Cardiac muscle cell (in vitro differentiated cells and primary cell): ENCODE measurements around the gene SENP8. TPM values are rescaled to one million over a fixed set of nuclear protein-coding genes. Genes with fewer than 3 reads are reported as not detected.

Experiments used
- DNase-seq, 2 donors: peaks; one replicate each; pipeline versions ENCODE4 v3.0.0 to v3.0.0-alpha.2; 2010 to 2017; ENCODE audit warnings: low read depth in 1 of 2, low spot score in 1 of 2
- H3K27ac ChIP-seq: fragments of 200-600 bp; sonication (generic); 2 replicates; pipeline ENCODE4 v1.5.1; 2016
- H3K27me3 ChIP-seq: fragments of 200-600 bp; sonication (generic); 2 replicates; pipeline ENCODE4 v1.6.0; 2016; ENCODE audit warnings: control low read depth
- H3K36me3 ChIP-seq: fragments of 200-600 bp; sonication (generic); 2 replicates; pipeline ENCODE4 v1.5.1; 2016; ENCODE audit warnings: control low read depth
- H3K4me1 ChIP-seq: fragments of 200-600 bp; sonication (generic); 2 replicates; pipeline ENCODE4 v1.8.1; 2017; ENCODE audit warnings: low read depth, mild to moderate bottlenecking, mixed run types
- H3K4me3 ChIP-seq: fragments of 200-600 bp; sonication (generic); 2 replicates; pipeline ENCODE4 v1.5.1; 2016; ENCODE audit warnings: mild to moderate bottlenecking
- H3K9me3 ChIP-seq: fragments of 200-600 bp; sonication (generic); 2 replicates; pipeline ENCODE4 v1.5.1; 2017; ENCODE audit warnings: low read depth, mild to moderate bottlenecking, control low read depth
- polyA plus RNA-seq: library from polyadenylated mRNA; unstranded; fragments of >200 nt; fragmentation: Nextera tagmentation; extraction: Ambion mirVana; gene quantifications from 2 replicates; pipeline ENCODE4 v1.2.1, GENCODE V29; 2016
- total RNA-seq: library from RNA; depleted of rRNA; stranded (reverse); fragments of >200 nt; gene quantifications from 2 replicates; pipeline ENCODE4 v1.2.3, GENCODE V29; 2016
- TF ChIP-seq, protein P1 (sequence below): IDR thresholded peaks from 2 replicates; pipeline ENCODE4 v1.5.1; 2012; ENCODE audit warnings: low read depth, mild to moderate bottlenecking, low read length

Gene SENP8
- total and polyA plus RNA-seq, 2 experiments from 2014 or later = 4.6 to 11.0 TPM

DNA sequence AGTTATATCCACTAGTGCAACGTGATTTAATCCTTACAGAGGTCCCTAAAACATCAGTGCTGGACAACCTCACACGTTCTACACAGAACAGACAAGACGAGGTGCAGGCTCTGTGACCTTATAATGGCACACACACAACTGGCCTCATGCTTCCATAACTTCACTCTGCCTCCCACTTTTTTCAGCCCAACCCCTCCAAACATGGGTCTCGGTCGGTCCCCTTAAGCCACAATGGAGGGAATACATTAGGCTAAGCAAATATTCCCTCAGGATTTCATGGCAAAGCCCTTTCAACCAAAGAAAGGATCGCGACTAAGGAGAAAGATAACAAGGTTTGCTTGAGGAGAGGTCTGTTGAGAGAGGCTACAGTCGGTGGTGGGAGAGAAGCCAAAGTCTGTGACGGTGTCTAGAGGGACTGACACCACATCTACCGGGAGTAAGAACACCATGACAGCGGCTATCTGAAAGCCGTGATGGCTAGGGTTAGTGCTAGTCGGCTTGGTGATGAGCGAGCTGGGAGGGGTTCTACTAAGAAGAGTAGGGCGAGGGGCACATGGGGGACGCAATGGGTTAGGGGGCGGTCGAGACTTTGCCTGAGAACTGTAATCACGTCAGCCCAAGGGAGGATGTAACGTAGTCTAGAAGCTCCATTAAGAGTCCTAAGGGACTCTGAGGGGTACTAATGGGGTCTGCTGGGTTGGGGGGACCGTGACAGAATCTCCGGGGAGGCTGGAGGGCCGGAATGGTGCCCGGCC is 1.3 kb upstream of the SENP8 start:
- H3K4me1 ChIP-seq = peaks cover 24% of the 10 kb centered on the region
- no peaks in the 10 kb centered on the region for H3K9me3 ChIP-seq
- no peaks in the 10 kb centered on the region for H3K36me3 ChIP-seq
- H3K4me3 ChIP-seq = peak overlapping the region; percentile 76
- DNase-seq = peak; percentile 16 to 19
- H3K27ac ChIP-seq = peak overlapping the region; percentile 97
- TF ChIP-seq, protein P1, sequence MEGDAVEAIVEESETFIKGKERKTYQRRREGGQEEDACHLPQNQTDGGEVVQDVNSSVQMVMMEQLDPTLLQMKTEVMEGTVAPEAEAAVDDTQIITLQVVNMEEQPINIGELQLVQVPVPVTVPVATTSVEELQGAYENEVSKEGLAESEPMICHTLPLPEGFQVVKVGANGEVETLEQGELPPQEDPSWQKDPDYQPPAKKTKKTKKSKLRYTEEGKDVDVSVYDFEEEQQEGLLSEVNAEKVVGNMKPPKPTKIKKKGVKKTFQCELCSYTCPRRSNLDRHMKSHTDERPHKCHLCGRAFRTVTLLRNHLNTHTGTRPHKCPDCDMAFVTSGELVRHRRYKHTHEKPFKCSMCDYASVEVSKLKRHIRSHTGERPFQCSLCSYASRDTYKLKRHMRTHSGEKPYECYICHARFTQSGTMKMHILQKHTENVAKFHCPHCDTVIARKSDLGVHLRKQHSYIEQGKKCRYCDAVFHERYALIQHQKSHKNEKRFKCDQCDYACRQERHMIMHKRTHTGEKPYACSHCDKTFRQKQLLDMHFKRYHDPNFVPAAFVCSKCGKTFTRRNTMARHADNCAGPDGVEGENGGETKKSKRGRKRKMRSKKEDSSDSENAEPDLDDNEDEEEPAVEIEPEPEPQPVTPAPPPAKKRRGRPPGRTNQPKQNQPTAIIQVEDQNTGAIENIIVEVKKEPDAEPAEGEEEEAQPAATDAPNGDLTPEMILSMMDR = no peak
- H3K27me3 ChIP-seq = no peaks in the 10 kb centered on the region

DNA sequence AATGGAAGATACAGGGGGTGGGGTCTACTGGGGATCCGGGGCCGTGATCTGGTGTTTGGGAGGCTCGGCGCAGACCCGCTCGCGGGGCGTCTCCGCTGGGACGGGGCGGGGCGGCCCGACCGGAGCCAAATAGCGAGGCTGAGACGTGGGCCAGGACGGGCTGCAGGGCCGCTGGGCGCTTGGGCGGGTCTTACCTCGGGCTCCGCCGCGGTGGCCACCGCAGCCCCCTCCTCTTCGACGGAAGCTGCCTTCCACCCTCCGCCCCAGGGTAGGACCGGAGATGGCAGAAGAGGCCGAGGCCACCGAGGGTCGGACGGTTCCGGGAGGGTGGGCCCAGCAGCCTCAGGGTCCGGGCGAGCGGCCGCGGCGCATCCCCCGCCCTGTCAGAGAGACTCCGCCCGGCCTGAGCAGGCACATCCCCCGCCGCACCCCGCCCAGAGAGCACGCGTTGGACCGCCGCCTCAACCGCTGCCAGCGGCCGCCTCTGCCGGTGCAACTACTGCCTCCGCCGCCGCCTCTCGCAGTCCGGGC is 652 bp upstream of the SENP8 start:
- H3K9me3 ChIP-seq = no peaks in the 10 kb centered on the region
- H3K4me1 ChIP-seq = peaks cover 24% of the 10 kb centered on the region
- H3K4me3 ChIP-seq = peak overlapping the region; percentile 76
- H3K27me3 ChIP-seq = no peaks in the 10 kb centered on the region
- H3K27ac ChIP-seq = peak overlapping the region; percentile 97
- TF ChIP-seq, protein P1 = no peak
- DNase-seq = peak; percentile 85 to 88
- H3K36me3 ChIP-seq = no peaks in the 10 kb centered on the region

DNA sequence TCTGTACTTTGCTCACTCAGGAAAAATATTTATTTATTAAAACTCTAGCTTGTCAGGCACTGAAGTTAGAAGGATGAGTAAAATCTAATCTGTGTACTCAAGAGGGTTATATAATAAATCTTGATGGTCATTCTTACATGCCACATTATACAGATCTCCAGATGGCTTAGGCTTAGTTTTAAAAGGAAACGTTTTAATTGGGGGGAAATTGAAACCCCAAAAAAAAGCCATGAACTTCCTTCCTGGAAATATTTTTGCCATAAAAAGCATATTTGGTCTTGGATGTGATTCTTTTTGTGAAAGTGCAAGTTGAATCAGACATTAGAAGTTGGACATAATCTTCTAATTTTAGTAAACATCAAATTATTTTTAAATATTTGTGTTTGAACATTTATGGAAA is 6.0 kb downstream of the SENP8 start:
- H3K27me3 ChIP-seq = no peaks in the 10 kb centered on the region
- no peaks in the 10 kb centered on the region for H3K4me1 ChIP-seq
- no peaks in the 10 kb centered on the region for H3K36me3 ChIP-seq
- H3K4me3 ChIP-seq = no peak overlapping the region
- H3K9me3 ChIP-seq = no peaks in the 10 kb centered on the region
- H3K27ac ChIP-seq = no peak overlapping the region
- no peak for DNase-seq
- TF ChIP-seq, protein P1 = no peak

DNA sequence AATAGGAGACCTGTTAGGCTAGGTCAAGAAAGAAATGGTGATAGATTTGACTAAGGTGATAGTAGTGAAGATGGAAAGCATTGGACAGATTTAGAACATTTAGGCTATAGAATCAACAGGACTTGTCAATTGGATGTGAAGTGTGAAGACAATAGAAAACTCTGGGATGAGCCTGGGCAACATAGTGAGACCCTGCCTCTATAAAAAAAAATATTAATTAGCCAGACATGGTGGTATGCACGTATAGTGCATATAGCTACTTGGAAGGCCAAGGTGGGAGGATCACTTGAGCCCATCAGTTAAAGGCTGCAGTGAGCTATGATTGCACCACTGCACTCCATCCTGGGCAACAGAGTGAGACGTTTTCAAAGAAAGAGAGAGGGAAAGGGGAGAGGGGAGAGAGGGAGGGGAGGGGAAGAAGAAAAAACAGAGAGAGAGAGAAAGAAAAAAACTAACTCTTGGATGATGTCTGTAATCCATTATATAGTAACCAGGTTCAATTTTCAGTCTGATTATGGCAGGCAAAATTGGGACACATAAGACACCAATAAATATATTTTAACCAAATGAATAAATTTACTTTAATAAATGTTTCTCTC is 9.6 kb downstream of the SENP8 start:
- no peaks in the 10 kb centered on the region for H3K4me1 ChIP-seq

DNA sequence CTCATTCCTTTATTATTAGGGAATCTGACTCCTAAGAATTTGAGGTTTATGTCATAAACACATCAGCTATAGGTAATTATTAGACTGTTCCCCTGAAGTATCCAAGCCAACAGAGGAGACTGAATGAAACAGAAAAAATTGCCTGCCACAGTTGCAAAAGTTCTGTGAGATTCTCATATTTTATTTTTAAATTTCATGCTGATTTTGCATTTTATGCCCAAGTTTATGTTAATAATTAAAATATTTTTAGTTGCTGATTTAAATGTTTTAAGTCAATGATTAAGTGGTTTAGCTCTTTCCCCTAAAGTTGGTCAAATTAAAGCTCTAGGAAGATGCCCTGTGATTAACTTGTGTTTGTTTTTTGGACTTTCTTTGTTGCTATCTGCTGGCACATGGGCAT is 10.2 kb downstream of the SENP8 start:
- TF ChIP-seq, protein P1 = no peak
- Histone ChIP-seq H3K4me1 (peaks cover 3% of the 10 kb centered on the region), H3K27me3 (no peaks in the 10 kb centered on the region), H3K36me3 (no peaks in the 10 kb centered on the region), H3K27ac (no peak overlapping the region), H3K4me3 (no peak overlapping the region), H3K9me3 (no peaks in the 10 kb centered on the region)
- no peak for DNase-seq

More for the DNA sequence above, 9.6 kb downstream of the SENP8 start:
- DNase-seq = no peak
- H3K27me3 ChIP-seq = no peaks in the 10 kb centered on the region
- no peaks in the 10 kb centered on the region for H3K9me3 ChIP-seq
- H3K36me3 ChIP-seq = no peaks in the 10 kb centered on the region
- TF ChIP-seq, protein P1 = no peak
- no peak overlapping the region for H3K27ac ChIP-seq
- H3K4me3 ChIP-seq = no peak overlapping the region
